Keratinocyte (primary cell): ENCODE data around the gene NUSAP1. TPM values are rescaled to one million over a fixed set of nuclear protein-coding genes. Genes with fewer than 3 reads are reported as not detected.

ENCODE experiments used
- DNase-seq: peaks from one replicate; pipeline ENCODE4 v3.0.0-alpha.2; 2011; ENCODE audit warnings: low read depth, missing footprints, low spot score
- FAIRE-seq: peaks from 2 replicates; lab custom pipeline; 2011; peaks lifted over from hg19 to GRCh38; lab: Jason Lieb, UNC
- H2AFZ ChIP-seq: 2 replicates; pipeline ENCODE4 v1.6.0; 2012; ENCODE audit warnings: low read length, control low read depth, inconsistent platforms; ENCODE audit not compliant: control insufficient read depth
- H3K27ac ChIP-seq: 2 replicates; pipeline ENCODE4 v1.5.1; 2011; ENCODE audit warnings: low read length; ENCODE audit not compliant: control insufficient read depth, insufficient read depth
- H3K27me3 ChIP-seq: 3 replicates; pipeline ENCODE4 v1.6.0; 2011; ENCODE audit warnings: low read length; ENCODE audit not compliant: control insufficient read depth, insufficient read depth; ENCODE audit errors: extremely low read depth
- H3K36me3 ChIP-seq, 2 experiments: 2 replicates in 1 of 2; 3 replicates in 1 of 2; pipeline ENCODE4 v1.5.1; 2011; ENCODE audit warnings: low read length in 2 of 2, mild to moderate bottlenecking in 1 of 2; ENCODE audit not compliant: control insufficient read depth in 2 of 2, insufficient read depth in 2 of 2; ENCODE audit errors: extremely low read depth in 1 of 2
- H3K4me1 ChIP-seq: 3 replicates; pipeline ENCODE4 v1.5.1; 2011; ENCODE audit warnings: low read length; ENCODE audit not compliant: control insufficient read depth, insufficient read depth; ENCODE audit errors: extremely low read depth
- H3K4me2 ChIP-seq: 3 replicates; pipeline ENCODE4 v1.6.0; 2011; ENCODE audit warnings: low read depth, low read length; ENCODE audit not compliant: control insufficient read depth, insufficient read depth; ENCODE audit errors: extremely low read depth
- H3K4me3 ChIP-seq, 3 experiments: fragments of 200-600 bp in 1 of 3; sonication (generic) in 1 of 3; 2 replicates in 2 of 3; 3 replicates in 1 of 3; pipeline ENCODE4 v1.5.1; 2011 to 2016; ENCODE audit warnings: low read length in 3 of 3, mild to moderate bottlenecking in 3 of 3, control low read depth in 2 of 3, inconsistent platforms in 1 of 3, low read depth in 1 of 3, mixed read lengths in 1 of 3, mixed run types in 1 of 3, moderate library complexity in 1 of 3; ENCODE audit not compliant: control insufficient read depth in 2 of 3, insufficient read depth in 2 of 3; ENCODE audit errors: extremely low read depth in 1 of 3
- H3K79me2 ChIP-seq: 2 replicates; pipeline ENCODE4 v1.6.0; 2012; ENCODE audit warnings: low read length; ENCODE audit not compliant: control insufficient read depth, insufficient read depth
- H3K9ac ChIP-seq: 3 replicates; pipeline ENCODE4 v1.6.0; 2011; ENCODE audit warnings: low read length; ENCODE audit not compliant: control insufficient read depth, insufficient read depth; ENCODE audit errors: extremely low read depth
- H3K9me1 ChIP-seq: 3 replicates; pipeline ENCODE4 v1.6.0; 2011; ENCODE audit warnings: low read length; ENCODE audit not compliant: control insufficient read depth, insufficient read depth; ENCODE audit errors: extremely low read depth
- H3K9me3 ChIP-seq: 2 replicates; pipeline ENCODE4 v1.5.1; 2012; ENCODE audit warnings: low read depth, low read length; ENCODE audit not compliant: control insufficient read depth
- H4K20me1 ChIP-seq: 3 replicates; pipeline ENCODE4 v1.6.0; 2011; ENCODE audit warnings: low read length; ENCODE audit not compliant: control insufficient read depth, insufficient read depth; ENCODE audit errors: extremely low read depth
- CTCF ChIP-seq, 3 experiments: IDR thresholded peaks in 1 of 3; conservative IDR thresholded peaks in 1 of 3; optimal IDR thresholded peaks in 1 of 3; 2 replicates in 2 of 3; 3 replicates in 1 of 3; pipeline versions ENCODE3 to v1.5.1; 2011; ENCODE audit warnings: low read length in 3 of 3, mild to moderate bottlenecking in 3 of 3, moderate library complexity in 2 of 3, control low read depth in 1 of 3, inconsistent platforms in 1 of 3; ENCODE audit not compliant: insufficient read depth in 2 of 3; ENCODE audit errors: extremely low read depth in 1 of 3
- EZH2 ChIP-seq: IDR thresholded peaks from one replicate; pipeline ENCODE4 v1.6.1; 2012; ENCODE audit warnings: inconsistent platforms, mild to moderate bottlenecking, low read length, moderate library complexity
- dilution Hi-C: fragments of 300-500 bp; cut with MboI; formaldehyde crosslinking; loops from one replicate; pipeline ENCODE4 v1.7.0; 2020; ENCODE audit warnings: low sequenced_read_pairs; ENCODE audit not compliant: extremely low pct_ligation_motif_present
- polyA plus RNA-seq, 5 experiments: library from polyadenylated mRNA; depleted of rRNA in 3 of 5; stranded (reverse) in 3 of 5; stranded (forward) in 1 of 5; unstranded in 1 of 5; fragments of >200 nt; gene quantifications; 1 replicate in 1 of 5; 2 replicates in 3 of 5; 3 replicates in 1 of 5; pipeline versions ENCODE4 v1.2.1 to v1.2.3, GENCODE V29; 2011 to 2012; ENCODE audit warnings: missing spikeins in 2 of 5, low read depth in 1 of 5, low replicate concordance in 1 of 5

The NUSAP1 gene
- polyA plus RNA-seq, 1 donor (not counting 4 experiments of a cell fraction or from before 2014, with no cell fraction given) = 39.5 TPM

- no peak overlapping the region for H3K4me3 ChIP-seq
- H3K27me3 ChIP-seq = no peaks in the 10 kb centered on the region
- H3K36me3 ChIP-seq = peaks cover 0 to 5% of the 10 kb centered on the region in 2 experiments
- no peak for FAIRE-seq
- peaks cover 2% of the 10 kb centered on the region for H3K79me2 ChIP-seq
- H3K4me2 ChIP-seq = no peak overlapping the region
- H2AFZ ChIP-seq = no peak overlapping the region
- H4K20me1 ChIP-seq = no peaks in the 10 kb centered on the region
- H3K27ac ChIP-seq = no peak overlapping the region
- H3K4me1 ChIP-seq = no peaks in the 10 kb centered on the region
- H3K9ac ChIP-seq = no peak overlapping the region
- no peak for DNase-seq
- dilution Hi-C loops = no loop called here
- H3K9me3 ChIP-seq = no peaks in the 10 kb centered on the region
- H3K9me1 ChIP-seq = no peaks in the 10 kb centered on the region
- TF ChIP-seq CTCF (optimal IDR thresholded peaks at IDR 0.05 in 1 of 3, IDR thresholded peaks at IDR 0.05 in 1 of 3, conservative IDR thresholded peaks at IDR 0.05 in 1 of 3; ENCODE audit: extremely low read depth in 1 of 3, insufficient read depth in 2 of 3, low read length in 3 of 3) = no peak
- TF ChIP-seq EZH2 = no peak
Measured at GRCh38 chr15:41301587-41301986, 31.1 kb upstream of the NUSAP1 start.

- Histone ChIP-seq H3K79me2 (no peaks in the 10 kb centered on the region), H3K9ac (no peak overlapping the region), H3K4me1 (no peaks in the 10 kb centered on the region), H3K36me3 (peaks cover 0 to 3% of the 10 kb centered on the region in 2 experiments), H3K27ac (no peak overlapping the region), H2AFZ (no peak overlapping the region), H3K4me2 (no peak overlapping the region), H3K9me1 (no peaks in the 10 kb centered on the region), H3K9me3 (no peaks in the 10 kb centered on the region), H3K27me3 (no peaks in the 10 kb centered on the region), H4K20me1 (no peaks in the 10 kb centered on the region), H3K4me3 (no peak overlapping the region)
- FAIRE-seq (no peak), DNase-seq (no peak)
- TF ChIP-seq CTCF (optimal IDR thresholded peaks at IDR 0.05 in 1 of 3, IDR thresholded peaks at IDR 0.05 in 1 of 3, conservative IDR thresholded peaks at IDR 0.05 in 1 of 3; ENCODE audit: extremely low read depth in 1 of 3, insufficient read depth in 2 of 3, low read length in 3 of 3) = no peak
- no peak for TF ChIP-seq EZH2
- dilution Hi-C loops = no loop called here
Measured at GRCh38 chr15:41304149-41304770, 28.4 kb upstream of the NUSAP1 start.
